A172 (cell line): ENCODE data around the gene HSPA5. TPM values are rescaled to one million over a fixed set of nuclear protein-coding genes. Genes with fewer than 3 reads are reported as not detected.
"Not testable (repeated sequence)": the region's sequence is repeated elsewhere in the genome, so short reads cannot be mapped to it uniquely, and the experiment has no call there.

Experiments
- DNase-seq: peaks from one replicate; pipeline ENCODE4 v3.0.0-alpha.2; 2015; ENCODE audit warnings: low spot score
- total RNA-seq: library from RNA; depleted of rRNA; stranded (reverse); fragments of >200 nt; shearing (Covaris generic); gene quantifications from 2 replicates; pipeline ENCODE4 v1.2.3, GENCODE V29; 2014; rRNA removed

The HSPA5 gene
- 77.5 and 93.5 TPM in 2 replicates for total RNA-seq

DNA sequence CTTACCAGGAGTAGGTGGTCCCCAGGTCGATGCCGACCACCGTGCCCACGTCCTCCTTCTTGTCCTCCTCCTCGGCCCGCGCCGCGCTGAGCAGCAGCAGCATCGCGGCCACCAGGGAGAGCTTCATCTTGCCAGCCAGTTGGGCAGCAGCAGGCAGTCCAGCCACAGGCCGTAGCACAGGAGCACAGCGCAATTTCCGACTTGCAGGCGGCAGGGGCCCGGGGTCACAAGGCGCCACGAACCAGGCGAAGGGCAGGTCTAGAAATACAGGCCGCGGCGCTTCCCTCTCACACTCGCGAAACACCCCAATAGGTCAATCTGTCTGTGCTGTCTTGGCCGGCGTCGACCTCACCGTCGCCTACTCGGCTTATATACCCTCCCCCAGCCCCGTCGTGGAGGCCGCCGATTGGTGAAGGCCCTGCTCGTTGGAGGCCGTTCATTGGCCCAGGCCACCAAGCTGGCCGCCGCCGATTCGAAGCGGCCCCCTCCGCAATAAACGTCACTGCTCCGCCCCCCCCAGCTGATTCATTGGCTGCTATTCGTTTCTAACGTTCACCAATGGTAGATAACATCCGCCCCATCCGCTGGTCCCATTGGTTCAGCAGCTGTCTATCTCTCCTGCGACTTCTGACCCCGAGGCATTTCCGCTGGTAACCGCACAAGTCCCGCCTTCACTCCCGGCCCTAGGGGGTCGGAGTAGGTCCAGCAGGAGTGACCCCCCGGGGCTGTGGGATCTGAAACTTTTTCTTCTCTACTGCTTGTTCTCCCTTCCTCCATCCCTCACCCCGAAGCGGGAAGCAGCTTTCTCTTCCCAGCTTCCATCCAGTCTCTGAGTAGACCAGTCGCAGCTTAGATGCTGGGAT lies at the start of gene HSPA5:
Gene HSPA5, minus strand, starts transcription at position 344 of the 863 bp plus-strand sequence. Its CDS starts 217 bp downstream, at position 127.
- peak; percentile 100 for DNase-seq

- not testable (repeated sequence) for DNase-seq
Observed at GRCh38 chr9:125286935-125287433, 45.8 kb upstream of the HSPA5 start.

DNA sequence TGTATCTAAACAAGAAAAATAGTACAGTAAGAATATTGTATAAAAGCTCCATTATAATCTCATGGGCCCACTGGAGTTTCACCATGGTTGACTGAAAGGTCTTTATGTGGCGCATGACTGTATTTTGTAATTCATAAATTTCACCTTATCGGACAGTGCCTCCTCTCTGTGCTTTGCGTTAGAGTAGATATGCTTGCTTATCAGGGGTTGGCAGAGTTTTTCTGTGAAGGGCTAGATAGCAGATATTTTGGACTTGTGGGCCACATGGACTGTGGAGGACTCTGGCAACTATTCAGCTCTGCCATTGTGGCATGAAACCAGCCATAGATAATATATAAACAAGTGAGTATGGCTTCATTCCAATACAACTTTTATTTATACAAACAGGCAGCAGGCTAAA lies 43.7 kb upstream of the HSPA5 start:
- no peak for DNase-seq

- no peak for DNase-seq
Observed at GRCh38 chr9:125280945-125281344, 39.8 kb upstream of the HSPA5 start.

DNA sequence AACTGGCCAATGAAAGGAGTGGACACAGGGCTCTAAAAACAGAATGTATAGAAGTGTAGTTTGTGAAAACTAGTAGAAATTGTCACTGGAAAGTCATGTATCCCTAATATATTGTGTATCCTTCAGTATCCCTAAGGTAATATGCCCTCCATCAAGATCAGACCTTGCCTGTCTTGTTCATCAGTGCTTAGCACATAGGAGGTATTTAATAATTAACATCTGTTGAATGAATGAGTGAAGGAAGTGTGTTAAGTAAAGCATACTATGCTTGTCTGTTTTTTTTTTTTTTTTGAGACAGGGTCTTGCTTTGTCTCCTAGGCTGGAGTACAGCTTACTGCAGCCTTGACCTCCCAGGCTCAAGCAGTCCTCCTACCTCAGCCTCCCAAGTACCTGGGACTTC lies 36.3 kb upstream of the HSPA5 start:
- DNase-seq = no peak

DNA sequence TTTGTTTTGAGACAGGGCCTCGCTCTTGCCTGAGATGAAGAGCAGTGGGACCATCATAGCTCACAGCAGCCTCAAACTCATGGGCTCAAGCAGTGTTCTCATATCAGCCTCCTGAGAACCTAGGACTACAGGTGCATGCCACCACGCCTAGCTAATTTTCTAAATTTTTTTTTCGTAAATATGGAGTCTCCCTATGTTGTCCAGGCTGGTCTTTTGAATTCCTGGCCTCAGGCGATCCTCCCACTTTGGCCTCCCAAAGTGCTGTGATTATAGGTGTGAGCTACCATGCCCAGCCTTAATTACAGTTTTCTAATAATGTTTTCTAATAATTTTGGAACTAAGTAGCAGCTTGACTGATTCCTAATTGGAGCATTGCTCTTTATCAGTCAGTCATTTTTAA lies 35.6 kb upstream of the HSPA5 start:
- DNase-seq = no peak

DNA sequence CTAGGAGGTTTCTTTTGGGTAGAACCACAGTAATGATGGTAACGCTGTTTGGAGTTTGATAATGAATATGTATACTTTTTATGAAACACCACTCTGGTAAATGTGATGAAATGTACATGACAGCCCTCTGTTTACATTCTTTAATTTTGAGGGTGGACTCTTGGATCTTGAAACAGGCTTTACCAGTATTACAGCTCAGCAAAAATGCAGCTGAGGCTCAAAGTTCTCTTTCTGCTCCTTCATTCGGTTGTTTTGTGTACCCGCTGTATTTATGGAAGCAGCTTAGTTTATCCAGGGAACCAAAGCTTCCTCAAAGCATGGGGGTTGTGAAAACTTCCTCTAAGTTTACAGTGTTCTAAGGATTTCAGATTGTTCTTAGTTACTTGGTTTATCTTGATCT lies 31.6 kb upstream of the HSPA5 start:
- DNase-seq = no peak

GRCh38 chr9:125271081-125271480 lies 29.9 kb upstream of the HSPA5 start:
- no peak for DNase-seq

DNA sequence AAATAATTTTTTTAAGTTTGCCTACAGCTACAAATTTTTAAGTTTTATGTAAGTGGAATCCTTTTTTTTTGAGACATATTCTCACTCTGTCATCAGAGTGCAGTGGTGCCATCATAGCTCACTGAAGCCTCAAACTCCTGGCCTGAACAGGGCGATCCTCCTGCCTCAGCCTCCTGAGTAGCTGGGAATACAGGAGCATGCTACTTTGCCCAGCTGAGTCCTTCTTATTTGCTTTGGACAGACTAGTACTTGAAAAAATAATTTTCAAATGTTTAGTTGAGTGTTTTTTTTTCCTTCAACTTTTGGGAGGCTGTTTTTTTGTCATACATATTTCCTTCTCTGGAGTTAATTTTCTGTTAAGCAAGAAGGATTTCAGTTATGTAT lies 27.9 kb upstream of the HSPA5 start:
- DNase-seq = no peak

DNA sequence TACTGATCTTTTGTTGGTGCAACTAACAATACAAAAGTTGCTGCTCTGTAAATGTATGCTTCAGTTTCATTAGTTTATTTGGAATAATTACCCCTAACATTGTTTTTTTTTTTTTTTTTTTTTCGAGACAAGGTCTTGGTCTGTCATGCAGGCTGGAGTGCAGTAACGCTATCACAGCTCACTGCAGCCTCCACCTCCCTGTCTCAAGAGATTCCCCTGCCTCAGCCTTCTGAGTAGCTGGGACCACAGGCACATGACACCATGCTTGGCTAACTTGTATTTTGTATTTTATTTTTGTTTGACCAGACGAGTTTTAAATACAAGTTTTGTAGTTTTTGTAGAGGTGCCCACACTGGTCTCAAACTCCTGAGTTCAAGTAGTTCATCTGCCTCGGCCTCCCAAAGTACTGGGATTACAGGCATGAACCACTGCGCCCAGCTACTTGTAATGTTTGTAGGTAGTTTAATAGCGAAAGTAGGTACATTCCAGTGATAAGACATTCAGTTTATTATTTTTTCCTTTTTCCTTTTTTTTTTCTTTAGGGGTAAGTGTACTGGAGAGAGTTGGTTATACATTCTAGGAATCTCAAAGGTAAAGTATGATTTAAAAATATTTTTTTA lies 27.4 kb upstream of the HSPA5 start:
- no peak for DNase-seq

- DNase-seq = not testable (repeated sequence)
Observed at GRCh38 chr9:125264068-125264467, 22.9 kb upstream of the HSPA5 start.

DNA sequence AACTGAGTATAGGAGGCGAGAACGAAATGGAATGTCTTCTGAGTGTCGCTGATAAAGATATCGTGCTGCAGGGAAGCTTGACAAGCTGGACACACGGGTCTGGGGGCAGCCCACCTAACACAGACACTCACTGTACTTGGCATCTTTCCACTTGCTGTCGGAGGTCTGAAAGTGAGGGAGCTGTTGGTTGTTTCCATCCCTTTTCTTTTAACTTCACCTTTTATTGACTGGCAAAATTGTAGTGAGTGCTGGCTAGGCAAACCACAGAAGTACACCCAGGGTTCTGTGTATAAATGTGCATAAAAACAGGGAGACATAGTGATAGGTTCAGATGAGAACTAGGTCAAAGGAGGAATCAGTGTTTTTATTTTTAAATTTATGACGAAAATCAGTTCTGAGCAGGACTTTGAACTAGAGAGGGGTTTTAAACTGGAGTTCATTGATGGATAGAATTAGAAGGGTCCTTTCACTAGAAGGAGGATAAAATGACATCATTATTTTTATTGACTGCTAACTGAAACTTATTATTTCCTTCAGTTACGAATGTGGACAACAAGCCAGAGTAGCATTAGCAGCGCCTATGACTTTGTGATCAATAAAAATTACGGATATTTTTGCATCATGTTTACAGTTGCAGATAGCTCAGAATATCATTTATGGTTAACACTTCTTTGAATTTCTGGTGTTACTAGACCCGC lies 21.3 kb upstream of the HSPA5 start:
- DNase-seq = peak; percentile 23

- peak; percentile 82 for DNase-seq
Observed at GRCh38 chr9:125261501-125262293, 20.6 kb upstream of the HSPA5 start, which contains the start of gene GAPVD1. Gene GAPVD1, plus strand, starts transcription at chr9:125261826. Its CDS starts 37,096 bp downstream, at chr9:125298922.

GRCh38 chr9:125260561-125260960 lies 19.4 kb upstream of the HSPA5 start:
- DNase-seq = no peak

DNA sequence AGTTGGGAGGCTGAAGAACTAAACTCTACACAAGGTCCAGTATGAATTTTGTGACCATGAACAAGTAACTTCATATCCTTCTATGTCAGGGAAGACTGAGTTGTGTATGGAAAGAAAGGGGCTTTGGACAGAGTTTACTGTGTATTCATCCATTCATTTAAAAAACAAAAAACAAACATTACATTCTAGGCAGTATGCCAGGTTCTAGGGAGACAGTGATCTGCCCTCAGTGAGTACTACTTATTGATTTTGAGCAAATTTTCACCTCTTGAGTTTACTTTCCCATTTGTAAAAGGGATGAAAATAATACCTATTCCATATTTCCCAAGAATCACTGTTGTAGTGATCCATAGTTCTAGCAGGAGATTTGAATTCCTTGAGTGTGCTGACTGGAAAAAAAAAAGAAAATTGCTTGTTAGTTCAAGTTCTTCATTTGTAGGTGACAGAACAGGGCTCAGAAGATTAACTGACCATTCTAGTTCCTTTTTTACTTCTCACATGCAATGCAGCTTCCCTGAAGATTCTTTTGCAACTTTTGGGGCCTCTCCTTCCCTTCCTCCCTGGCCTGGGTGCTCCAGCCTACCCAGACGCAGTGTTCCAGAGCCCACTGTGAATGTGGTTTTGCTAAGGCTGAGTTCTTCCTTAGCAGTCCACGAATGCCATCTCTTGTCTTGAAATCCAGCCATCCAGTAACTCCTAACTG lies 17.8 kb upstream of the HSPA5 start:
- DNase-seq = no peak

GRCh38 chr9:125258160-125258785 lies 17.1 kb upstream of the HSPA5 start:
- DNase-seq = no peak

DNA sequence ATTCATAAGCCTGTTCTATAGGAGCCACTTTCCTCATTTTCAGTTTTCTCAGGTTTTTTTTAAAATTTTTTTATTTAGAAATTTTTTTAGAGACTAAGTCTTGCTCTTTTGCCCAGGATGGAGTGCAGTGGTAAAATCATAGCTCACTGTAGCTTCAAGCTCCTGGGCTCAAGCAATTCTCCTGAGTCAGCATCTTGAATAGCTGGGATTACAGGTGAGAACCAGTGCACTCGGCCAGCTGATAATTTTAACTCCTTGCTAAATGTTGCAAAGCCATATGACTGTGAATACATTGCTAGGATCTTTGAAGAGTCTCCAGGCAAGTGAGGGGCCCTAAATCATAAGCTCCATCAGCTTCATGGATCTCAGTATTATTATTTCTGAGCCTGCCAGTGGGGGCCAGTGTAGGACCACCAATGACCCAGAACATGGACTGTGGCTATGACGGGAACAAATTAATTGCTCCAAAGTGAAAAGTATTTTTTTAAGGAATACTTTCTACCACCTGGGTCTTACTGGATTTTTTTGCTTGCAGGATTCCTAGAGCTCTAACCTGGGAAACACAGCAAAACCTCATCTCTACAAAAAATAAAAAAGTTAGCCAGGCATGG lies 14.7 kb upstream of the HSPA5 start:
- DNase-seq = no peak

DNA sequence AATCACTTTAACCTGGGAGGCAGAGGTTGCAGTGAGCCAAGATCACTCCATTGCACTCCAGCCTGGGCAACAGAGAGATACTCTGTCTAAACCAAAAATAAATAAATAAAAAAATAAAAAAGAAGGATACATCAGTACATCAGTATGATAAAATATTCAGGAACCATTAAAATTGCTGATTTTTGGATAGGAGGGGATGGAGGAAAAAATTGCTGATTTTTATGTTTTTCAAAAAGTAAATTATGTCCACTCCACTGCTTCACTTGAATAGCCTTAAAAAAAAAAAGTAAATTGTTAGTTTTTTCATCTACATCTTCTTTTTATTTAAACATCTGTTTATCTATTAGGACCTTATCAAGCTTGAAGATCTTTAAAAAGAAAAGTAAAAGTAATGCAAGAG lies 13.1 kb upstream of the HSPA5 start:
- no peak for DNase-seq

DNA sequence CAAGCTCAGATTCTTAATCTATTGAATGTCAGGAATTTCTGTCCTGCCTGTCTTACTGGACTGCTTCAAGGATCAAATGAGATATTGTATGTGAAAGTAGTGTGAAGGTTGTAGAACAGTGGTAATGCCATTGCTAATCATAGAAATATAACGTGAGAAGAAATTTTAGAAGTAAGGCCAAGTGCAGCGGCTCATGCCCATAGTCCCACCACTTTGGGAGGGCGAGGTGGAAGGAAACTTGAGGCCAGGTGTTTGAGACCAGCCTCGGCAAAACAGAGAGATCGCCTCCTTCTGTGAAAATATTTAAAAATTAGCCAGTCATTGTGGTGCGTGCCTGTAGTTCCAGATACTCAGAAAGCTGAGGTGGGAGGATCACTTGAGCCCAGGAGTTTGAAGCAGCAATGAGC lies 5.1 kb upstream of the HSPA5 start:
- no peak for DNase-seq

GRCh38 chr9:125243792-125244260 lies 2.7 kb upstream of the HSPA5 start:
- no peak for DNase-seq
